ENCODE measurements around the gene SOX12. TPM values are rescaled to one million over a fixed set of nuclear protein-coding genes. Genes with fewer than 3 reads are reported as not detected.
A peak's percentile ranks its signal among the peaks of the same experiment; 100 is the strongest.

SOX12 gene
- total RNA-seq, 3 donors from 2014 or later = 1.1 to 3.7 (median 3.3) TPM

GRCh38 chr20:313402-313801 lies 11.9 kb upstream of the SOX12 start:
- H3K36me3 ChIP-seq = no peaks in the 10 kb centered on the region
- intact Hi-C loops (cut with DNase I; ENCODE audit: low total_unique reads) = no loop called here
- DNase-seq (ENCODE audit: low spot score in 2 of 2) = no peak
- no peak overlapping the region for H3K27ac ChIP-seq
- H3K4me3 ChIP-seq = no peak overlapping the region
- no peaks in the 10 kb centered on the region for H3K4me1 ChIP-seq
- no peak for TF ChIP-seq POLR2AphosphoS5 (IDR thresholded peaks at IDR 0.05)
- no peak for TF ChIP-seq POLR2A (IDR thresholded peaks at IDR 0.05)
- TF ChIP-seq CTCF (IDR thresholded peaks at IDR 0.05) = no peak
- H3K27me3 ChIP-seq = no peaks in the 10 kb centered on the region
- H3K9me3 ChIP-seq = no peaks in the 10 kb centered on the region

- no peak for DNase-seq (ENCODE audit: low spot score in 2 of 2)
- no peaks in the 10 kb centered on the region for H3K36me3 ChIP-seq
- no peak overlapping the region for H3K4me3 ChIP-seq
- no peak overlapping the region for H3K27ac ChIP-seq
- TF ChIP-seq POLR2AphosphoS5 (IDR thresholded peaks at IDR 0.05) (no peak), POLR2A (IDR thresholded peaks at IDR 0.05) (no peak), CTCF (IDR thresholded peaks at IDR 0.05) (no peak)
- H3K4me1 ChIP-seq = no peaks in the 10 kb centered on the region
- intact Hi-C loops (cut with DNase I; ENCODE audit: low total_unique reads) = no loop called here
- no peaks in the 10 kb centered on the region for H3K9me3 ChIP-seq
- no peaks in the 10 kb centered on the region for H3K27me3 ChIP-seq
Observed at GRCh38 chr20:313948-314347, 11.4 kb upstream of the SOX12 start.

- Histone ChIP-seq H3K4me3 (no peak overlapping the region), H3K36me3 (no peaks in the 10 kb centered on the region), H3K27me3 (no peaks in the 10 kb centered on the region), H3K9me3 (no peaks in the 10 kb centered on the region), H3K27ac (no peak overlapping the region), H3K4me1 (no peaks in the 10 kb centered on the region)
- no peak for DNase-seq (ENCODE audit: low spot score in 2 of 2)
- intact Hi-C loops (cut with DNase I; ENCODE audit: low total_unique reads) = no loop called here
- TF ChIP-seq POLR2AphosphoS5 (IDR thresholded peaks at IDR 0.05) = no peak
- TF ChIP-seq CTCF (IDR thresholded peaks at IDR 0.05) = no peak
- TF ChIP-seq POLR2A (IDR thresholded peaks at IDR 0.05) = no peak
Observed at GRCh38 chr20:316316-317068, 8.9 kb upstream of the SOX12 start.

- Histone ChIP-seq H3K36me3 (no peaks in the 10 kb centered on the region), H3K4me3 (peak overlapping the region; percentile 68 to 86 (median 79)), H3K9me3 (no peaks in the 10 kb centered on the region), H3K4me1 (peaks cover 3 to 4% of the 10 kb centered on the region in 2 donors), H3K27me3 (no peaks in the 10 kb centered on the region), H3K27ac (peak overlapping the region; percentile 88 to 98)
- TF ChIP-seq CTCF (IDR thresholded peaks at IDR 0.05) (no peak), POLR2A (IDR thresholded peaks at IDR 0.05) (no peak), POLR2AphosphoS5 (IDR thresholded peaks at IDR 0.05) (peak; percentile 49 to 75 (median 56))
- intact Hi-C loops (cut with DNase I; ENCODE audit: low total_unique reads) = no loop called here
- peak; percentile 80 to 82 for DNase-seq (ENCODE audit: low spot score in 2 of 2)
Observed at GRCh38 chr20:324177-325044, 941 bp upstream of the SOX12 start.

Data from breast epithelium (tissue), 4 donors.